Lower leg skin (tissue), 4 donors: Measurements from ENCODE around the gene MAPK10. TPM values are rescaled to one million over a fixed set of nuclear protein-coding genes. Genes with fewer than 3 reads are reported as not detected.

ENCODE experiments used
- DNase-seq, 2 donors: peaks; one replicate each; pipeline ENCODE4 v3.0.0-alpha.2; 2019; ENCODE audit warnings: low spot score in 2 of 2
- H3K4me3 ChIP-seq: fragments of 200-600 bp; sonication (generic); 2 replicates; pipeline ENCODE4 v1.5.1; 2017; ENCODE audit warnings: mild to moderate bottlenecking, low read depth; ENCODE audit not compliant: poor library complexity, severe bottlenecking
- CTCF ChIP-seq, 3 donors: fragments of 450-650 bp; IDR thresholded peaks; one replicate each; pipeline ENCODE4 v1.5.1; 2016; ENCODE audit warnings: antibody characterized with exemption in 3 of 3, mild to moderate bottlenecking in 3 of 3, moderate library complexity in 2 of 3
- POLR2A ChIP-seq, 2 donors: fragments of 450-650 bp; IDR thresholded peaks; one replicate each; pipeline ENCODE4 v1.6.1; 2016 to 2017; ENCODE audit warnings: antibody characterized with exemption in 2 of 2, mild to moderate bottlenecking in 1 of 2, moderate library complexity in 1 of 2
- WGBS, 2 donors: methylation state at CpG; one replicate each; pipeline ENCODE4 v1.1.5; 2018; 5-methylcytosine and 5-hydroxymethylcytosine counted together
- intact Hi-C: fragments of 100-400 bp; cut with DNase I; formaldehyde crosslinking; loops from one replicate; pipeline ENCODE4 v1.15.0; 2023; ENCODE audit warnings: low total_unique reads
- total RNA-seq, 4 donors: library from RNA; depleted of rRNA; stranded (reverse); fragments of >200 nt; gene quantifications; one replicate each; pipeline ENCODE4 v1.1.0, GENCODE V29; 2016

MAPK10 gene
- total RNA-seq, 4 donors from 2014 or later, result 1.7 to 3.2 (median 2.8) TPM

GRCh38 chr4:86011117-86011516 is 348.7 kb downstream of the MAPK10 start:
- H3K4me3 ChIP-seq, result no peak overlapping the region
- peak in 1 of 2 donors; percentile 35 for DNase-seq
- intact Hi-C loops, result no loop called here
- no peak for TF ChIP-seq POLR2A (IDR thresholded peaks at IDR 0.05)
- no peak for TF ChIP-seq CTCF (IDR thresholded peaks at IDR 0.05)
- 13 to 38% methylated on average over 1 of the region's 1 CpG for WGBS, 2 donors

- intact Hi-C loops, result no loop called here
- TF ChIP-seq POLR2A (IDR thresholded peaks at IDR 0.05), result no peak
- no peak for TF ChIP-seq CTCF (IDR thresholded peaks at IDR 0.05)
- H3K4me3 ChIP-seq, result no peak overlapping the region
- DNase-seq, result no peak
- 92 to 93% methylated on average over 6 of the region's 6 CpGs for WGBS, 2 donors
Measured at GRCh38 chr4:86007042-86007441, 352.8 kb downstream of the MAPK10 start.

- intact Hi-C loops, result no loop called here
- no peak for DNase-seq
- no peak for TF ChIP-seq CTCF (IDR thresholded peaks at IDR 0.05)
- no peak for TF ChIP-seq POLR2A (IDR thresholded peaks at IDR 0.05)
- H3K4me3 ChIP-seq, result no peak overlapping the region
Measured at GRCh38 chr4:86006057-86006456, 353.8 kb downstream of the MAPK10 start.

- no peak for TF ChIP-seq POLR2A (IDR thresholded peaks at IDR 0.05)
- no peak for TF ChIP-seq CTCF (IDR thresholded peaks at IDR 0.05)
- no peak for DNase-seq
- no peak overlapping the region for H3K4me3 ChIP-seq
- WGBS, 2 donors, result 78 to 90% methylated on average over 2 of the region's 2 CpGs
- intact Hi-C loops, result loop anchor here (1.0 kb wide), 1 partner anchor 18 kb away; no protein-coding TSS in a partner anchor
Measured at GRCh38 chr4:86004030-86004429, 355.8 kb downstream of the MAPK10 start.

GRCh38 chr4:86001591-86001990 is 358.3 kb downstream of the MAPK10 start:
- DNase-seq, result no peak
- WGBS, 2 donors, result 89 to 90% methylated on average over 2 of the region's 2 CpGs
- H3K4me3 ChIP-seq, result no peak overlapping the region
- no peak for TF ChIP-seq CTCF (IDR thresholded peaks at IDR 0.05)
- no peak for TF ChIP-seq POLR2A (IDR thresholded peaks at IDR 0.05)
- intact Hi-C loops, result no loop called here

GRCh38 chr4:85995361-85995760 is 364.5 kb downstream of the MAPK10 start:
- no peak for TF ChIP-seq POLR2A (IDR thresholded peaks at IDR 0.05)
- no peak for TF ChIP-seq CTCF (IDR thresholded peaks at IDR 0.05)
- intact Hi-C loops, result no loop called here
- WGBS, 2 donors, result 80 to 88% methylated on average over 6 of the region's 6 CpGs
- H3K4me3 ChIP-seq, result no peak overlapping the region
- DNase-seq, result no peak
